HL-60/S4 treated with retinoic acid at 250 ng/mL for 4 days and 3 days (cell line): Measurements from ENCODE around the gene LTO1.

Experiments
- in situ Hi-C: fragments of 300-500 bp; cut with MboI; formaldehyde crosslinking; loops from 2 replicates; pipeline ENCODE4 v1.7.0; 2022; ENCODE audit warnings: low sequenced_read_pairs

Gene LTO1

GRCh38 chr11:69650081-69650831 is 24.9 kb downstream of the LTO1 start:
- in situ Hi-C loops = loop anchor here (25.0 kb wide), 1 partner anchor 1013 kb away; no protein-coding TSS in a partner anchor

- in situ Hi-C loops = loop anchor here (10.0 to 25.0 kb wide), 2 partner anchors 212 to 355 kb away; partner anchors contain the start of gene MYEOV
Observed at GRCh38 chr11:69649576-69649900, 25.6 kb downstream of the LTO1 start.

GRCh38 chr11:69648679-69649575 is 26.2 kb downstream of the LTO1 start:
- in situ Hi-C loops = loop anchor here (10.0 to 25.0 kb wide), 2 partner anchors 212 to 354 kb away; partner anchors contain the start of gene MYEOV

- in situ Hi-C loops = loop anchor here (10.0 to 25.0 kb wide), 2 partner anchors 211 to 353 kb away; partner anchors contain the start of gene MYEOV
Observed at GRCh38 chr11:69647761-69648497, 27.2 kb downstream of the LTO1 start.

- in situ Hi-C loops = loop anchor here (10.0 to 25.0 kb wide), 2 partner anchors 210 to 353 kb away; partner anchors contain the start of gene MYEOV
Observed at GRCh38 chr11:69647390-69647748, 27.8 kb downstream of the LTO1 start.

- in situ Hi-C loops = loop anchor here (10.0 to 25.0 kb wide), 2 partner anchors 209 to 352 kb away; partner anchors contain the start of gene MYEOV
Observed at GRCh38 chr11:69646493-69647389, 28.4 kb downstream of the LTO1 start.

GRCh38 chr11:69645801-69646492 is 29.2 kb downstream of the LTO1 start:
- in situ Hi-C loops = loop anchor here (10.0 to 25.0 kb wide), 2 partner anchors 209 to 351 kb away; partner anchors contain the start of gene MYEOV

- in situ Hi-C loops = loop anchor here (10.0 to 25.0 kb wide), 2 partner anchors 208 to 350 kb away; partner anchors contain the start of gene MYEOV
Observed at GRCh38 chr11:69644962-69645675, 30.0 kb downstream of the LTO1 start.

GRCh38 chr11:69644071-69644961 is 30.8 kb downstream of the LTO1 start:
- in situ Hi-C loops = loop anchor here (10.0 to 25.0 kb wide), 2 partner anchors 207 to 350 kb away; partner anchors contain the start of gene MYEOV

- in situ Hi-C loops = loop anchor here (10.0 to 25.0 kb wide), 2 partner anchors 206 to 349 kb away; partner anchors contain the start of gene MYEOV
Observed at GRCh38 chr11:69643646-69644045, 31.5 kb downstream of the LTO1 start.

- in situ Hi-C loops = loop anchor here (10.0 to 25.0 kb wide), 2 partner anchors 206 to 348 kb away; partner anchors contain the start of gene MYEOV
Observed at GRCh38 chr11:69642913-69643632, 32.1 kb downstream of the LTO1 start.

GRCh38 chr11:69642549-69642912 is 32.6 kb downstream of the LTO1 start:
- in situ Hi-C loops = loop anchor here (10.0 to 25.0 kb wide), 2 partner anchors 205 to 348 kb away; partner anchors contain the start of gene MYEOV

GRCh38 chr11:69641681-69642548 is 33.2 kb downstream of the LTO1 start:
- in situ Hi-C loops = loop anchor here (10.0 to 25.0 kb wide), 2 partner anchors 205 to 347 kb away; partner anchors contain the start of gene MYEOV

GRCh38 chr11:69640995-69641581 is 34.1 kb downstream of the LTO1 start, which contains the start of gene CCND1:
CCND1 (plus strand) TSS chr11:69641156; CDS start chr11:69641314, 158 bp downstream.
- in situ Hi-C loops = loop anchor here (10.0 to 25.0 kb wide), 2 partner anchors 204 to 346 kb away; partner anchors contain the start of gene MYEOV
